GM12873 (cell line): ENCODE measurements around the gene SSNA1.

Source experiments
- TF ChIP-seq, protein P1 (sequence below): IDR thresholded peaks from 2 replicates; pipeline ENCODE4 v1.5.1; 2012; ENCODE audit warnings: low read depth, mild to moderate bottlenecking, moderate library complexity, low read length, control low read depth; ENCODE audit not compliant: insufficient read depth; ENCODE audit errors: missing control alignments

SSNA1 gene

DNA sequence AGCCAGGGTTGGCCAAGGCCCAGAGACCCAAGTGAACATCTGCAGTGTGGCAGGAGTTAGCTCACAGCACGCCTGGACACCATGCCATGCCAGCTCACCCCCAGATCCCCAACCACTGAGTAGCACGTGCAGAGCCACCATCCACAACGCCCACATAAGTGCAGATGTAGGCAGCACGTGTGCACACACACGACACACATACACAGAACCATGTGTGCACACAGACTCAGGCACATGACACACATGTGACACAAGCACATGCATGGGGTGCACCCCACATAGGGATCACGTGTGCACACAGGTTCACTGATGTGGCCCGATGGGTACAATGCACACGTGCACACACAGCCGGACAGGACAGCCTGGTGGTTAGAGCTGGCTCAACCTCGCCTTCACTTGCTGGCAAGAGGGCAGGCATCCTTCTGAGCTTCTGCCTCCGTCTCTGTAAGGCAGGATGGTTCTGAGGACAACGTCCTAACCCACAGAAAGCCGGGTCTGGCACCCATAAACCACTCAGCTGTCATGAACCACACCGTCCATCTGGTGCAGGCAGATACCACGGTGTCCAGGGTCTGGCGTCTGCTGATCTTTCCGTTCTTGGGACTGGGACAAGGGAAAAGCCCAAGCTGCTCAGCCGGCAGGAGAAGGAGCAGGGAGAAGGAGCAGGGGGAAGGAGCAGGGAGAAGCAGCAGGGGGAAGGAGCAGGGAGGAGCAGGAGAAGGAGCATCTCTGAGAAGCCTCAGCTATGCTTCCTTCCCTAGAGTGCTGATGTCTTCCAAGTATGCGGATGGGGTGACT, 30.7 kb upstream of the SSNA1 start:
- TF ChIP-seq, protein P1, sequence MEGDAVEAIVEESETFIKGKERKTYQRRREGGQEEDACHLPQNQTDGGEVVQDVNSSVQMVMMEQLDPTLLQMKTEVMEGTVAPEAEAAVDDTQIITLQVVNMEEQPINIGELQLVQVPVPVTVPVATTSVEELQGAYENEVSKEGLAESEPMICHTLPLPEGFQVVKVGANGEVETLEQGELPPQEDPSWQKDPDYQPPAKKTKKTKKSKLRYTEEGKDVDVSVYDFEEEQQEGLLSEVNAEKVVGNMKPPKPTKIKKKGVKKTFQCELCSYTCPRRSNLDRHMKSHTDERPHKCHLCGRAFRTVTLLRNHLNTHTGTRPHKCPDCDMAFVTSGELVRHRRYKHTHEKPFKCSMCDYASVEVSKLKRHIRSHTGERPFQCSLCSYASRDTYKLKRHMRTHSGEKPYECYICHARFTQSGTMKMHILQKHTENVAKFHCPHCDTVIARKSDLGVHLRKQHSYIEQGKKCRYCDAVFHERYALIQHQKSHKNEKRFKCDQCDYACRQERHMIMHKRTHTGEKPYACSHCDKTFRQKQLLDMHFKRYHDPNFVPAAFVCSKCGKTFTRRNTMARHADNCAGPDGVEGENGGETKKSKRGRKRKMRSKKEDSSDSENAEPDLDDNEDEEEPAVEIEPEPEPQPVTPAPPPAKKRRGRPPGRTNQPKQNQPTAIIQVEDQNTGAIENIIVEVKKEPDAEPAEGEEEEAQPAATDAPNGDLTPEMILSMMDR: no peak

DNA sequence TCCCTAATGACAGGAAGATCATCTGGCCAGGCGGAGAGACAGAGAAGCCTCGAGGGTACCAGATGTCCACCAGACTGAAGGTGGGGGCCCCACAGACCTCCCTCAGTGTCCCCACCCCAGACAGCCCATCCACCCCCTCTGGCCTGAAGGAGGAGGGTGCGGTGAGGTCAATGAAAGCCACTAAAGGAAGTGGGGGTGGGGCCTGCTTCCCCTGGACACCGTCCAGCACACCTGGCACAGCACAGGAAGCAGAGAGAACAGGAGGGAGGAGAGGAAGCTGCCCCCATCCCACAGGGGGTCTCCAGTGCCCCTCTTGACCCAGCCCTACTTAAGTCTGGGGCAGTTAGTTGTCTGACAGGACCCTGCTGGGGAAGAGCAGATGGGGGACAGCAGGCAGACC, 29.9 kb upstream of the SSNA1 start:
- TF ChIP-seq, protein P1: no peak

DNA sequence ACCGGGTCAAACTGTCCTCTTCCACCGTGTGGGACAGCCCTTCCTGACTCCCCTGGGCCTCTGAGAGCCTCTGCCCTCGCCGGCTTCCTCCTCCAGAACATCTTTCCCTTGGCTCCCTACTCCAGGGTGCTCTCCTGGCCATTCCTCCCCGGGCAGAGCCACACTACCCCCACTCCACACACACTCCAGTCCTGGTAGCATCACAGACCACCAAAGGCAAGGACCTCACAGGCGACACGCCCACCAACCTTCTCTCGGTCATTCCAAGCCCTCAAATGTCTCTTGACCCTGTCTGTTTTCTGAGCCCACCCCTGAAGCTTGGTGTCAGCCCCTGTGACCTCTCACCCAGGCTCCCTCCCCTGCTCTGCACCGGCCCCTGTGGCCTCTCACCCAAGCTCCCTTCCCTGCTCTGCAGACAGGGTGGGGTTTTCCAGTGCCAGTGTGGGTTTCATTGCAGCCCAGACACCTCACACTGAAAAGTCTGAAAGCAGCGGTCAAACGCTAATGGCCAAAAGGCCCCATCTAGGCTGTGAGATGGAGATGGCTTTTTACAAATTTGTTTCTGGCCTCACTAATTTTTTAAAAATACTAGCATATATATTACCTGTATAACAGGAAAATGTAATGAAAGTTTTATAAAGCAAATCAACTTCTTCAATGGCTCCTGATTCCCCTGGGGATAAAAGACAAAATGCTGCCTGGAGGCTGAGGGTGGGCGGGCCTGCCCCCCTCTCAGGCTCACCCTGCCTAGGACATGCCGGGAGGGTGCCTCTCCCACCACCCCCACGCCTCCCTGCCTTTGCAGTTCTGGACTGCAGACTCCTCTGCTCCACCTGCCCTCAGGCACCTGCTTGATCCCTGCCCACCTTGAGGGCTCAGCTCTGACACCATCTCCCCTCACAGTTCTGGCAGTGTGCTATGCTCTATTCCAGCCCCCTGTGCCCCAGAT, 29.1 kb upstream of the SSNA1 start:
- TF ChIP-seq, protein P1: no peak

DNA sequence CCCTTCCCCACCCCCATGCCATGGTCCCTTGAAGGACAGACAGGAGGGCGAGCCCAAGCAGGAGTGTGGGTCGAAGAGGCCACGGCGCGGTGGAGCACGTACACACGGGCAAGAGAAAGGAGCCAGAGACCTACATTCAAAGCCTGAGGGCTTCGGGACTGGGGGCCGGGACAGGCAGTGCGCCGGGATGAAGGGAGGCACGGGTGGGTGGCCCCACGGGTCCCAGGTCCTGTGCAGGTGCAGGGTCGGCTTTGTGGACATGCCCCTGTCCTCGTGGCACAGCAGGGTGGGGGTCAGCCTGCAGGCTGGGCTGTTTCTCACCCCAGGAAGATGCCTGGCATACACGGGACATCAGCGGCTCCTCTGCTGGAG, 28.4 kb upstream of the SSNA1 start:
- TF ChIP-seq, protein P1: no peak

DNA sequence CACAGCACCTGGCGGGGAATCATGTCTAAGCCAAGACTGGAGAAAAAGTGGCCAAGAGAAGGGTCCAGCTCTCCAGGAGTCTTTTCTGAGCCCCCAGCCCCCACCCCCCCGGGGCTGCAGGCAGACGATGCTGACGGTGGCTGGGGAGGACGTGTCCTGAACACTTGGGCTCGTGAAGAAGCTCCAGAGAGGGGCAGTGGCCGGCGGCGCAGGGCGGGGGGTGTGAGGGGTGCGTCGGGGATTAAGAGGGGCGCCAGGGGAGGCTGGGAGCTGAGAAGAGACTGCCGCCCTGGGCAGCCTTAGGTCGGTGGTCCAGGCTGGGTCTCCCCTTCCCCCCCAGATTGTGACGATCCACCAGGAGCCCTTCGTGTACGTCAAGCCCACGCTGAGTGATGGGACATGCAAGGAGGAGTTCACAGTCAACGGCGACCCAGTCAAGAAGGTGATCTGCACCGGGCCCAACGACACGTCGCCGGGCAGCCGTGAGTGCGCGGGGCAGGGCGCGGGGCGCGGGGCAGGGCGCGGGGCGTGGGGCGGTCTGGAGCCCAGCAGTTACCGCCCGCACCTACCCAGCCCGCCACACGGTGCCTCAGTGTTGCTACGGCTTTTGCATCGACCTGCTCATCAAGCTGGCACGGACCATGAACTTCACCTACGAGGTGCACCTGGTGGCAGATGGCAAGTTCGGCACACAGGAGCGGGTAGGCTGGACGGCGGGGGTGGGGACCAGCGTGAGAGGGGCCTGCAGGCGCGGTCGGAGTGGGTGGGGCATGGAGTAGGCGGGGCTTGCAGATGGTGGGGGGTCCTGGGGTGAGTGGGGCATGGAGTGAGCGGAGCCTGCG, 27.5 kb upstream of the SSNA1 start:
- TF ChIP-seq, protein P1: no peak

DNA sequence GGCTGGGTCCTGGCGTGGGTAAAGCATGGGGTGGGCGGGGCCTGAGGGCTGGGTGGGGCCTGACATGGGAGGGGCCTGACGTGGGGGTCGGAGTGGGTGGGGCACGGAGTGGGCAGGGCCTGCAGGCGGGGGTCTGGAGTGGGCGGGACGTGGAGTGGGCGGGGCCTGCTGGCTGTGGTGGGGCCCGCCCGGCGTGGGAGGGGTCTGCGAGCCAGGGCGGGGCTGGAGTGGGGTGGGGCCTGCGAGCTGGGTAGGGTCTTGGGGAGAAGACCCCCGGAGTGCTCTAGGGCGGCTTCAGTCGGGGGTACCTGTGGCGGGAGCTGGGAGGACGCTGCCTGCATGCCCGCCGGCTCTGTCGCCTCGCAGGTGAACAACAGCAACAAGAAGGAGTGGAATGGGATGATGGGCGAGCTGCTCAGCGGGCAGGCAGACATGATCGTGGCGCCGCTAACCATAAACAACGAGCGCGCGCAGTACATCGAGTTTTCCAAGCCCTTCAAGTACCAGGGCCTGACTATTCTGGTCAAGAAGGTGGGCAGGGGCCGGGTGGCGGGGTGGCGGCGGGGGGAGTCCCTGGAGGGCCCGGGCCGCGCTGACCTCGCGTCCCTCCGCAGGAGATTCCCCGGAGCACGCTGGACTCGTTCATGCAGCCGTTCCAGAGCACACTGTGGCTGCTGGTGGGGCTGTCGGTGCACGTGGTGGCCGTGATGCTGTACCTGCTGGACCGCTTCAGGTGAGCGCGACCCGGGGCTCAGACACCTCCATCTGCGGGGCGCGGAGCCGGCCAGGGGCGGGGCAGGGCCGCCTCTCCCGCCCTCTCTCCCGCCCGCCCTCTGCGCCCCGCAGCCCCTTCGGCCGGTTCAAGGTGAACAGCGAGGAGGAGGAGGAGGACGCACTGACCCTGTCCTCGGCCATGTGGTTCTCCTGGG, 26.7 kb upstream of the SSNA1 start:
- TF ChIP-seq, protein P1: no peak
